Activated gamma-delta T cell treated with anti-CD3 and anti-CD28 coated beads, Interleukin-2, amount 50 U/mL, for 16 hours (primary cell): ENCODE data around the gene CAND2.

Source experiments
- DNase-seq: peaks from one replicate; pipeline ENCODE4 v3.0.0-alpha.2; 2020; ENCODE audit warnings: low read depth

CAND2 gene

DNA sequence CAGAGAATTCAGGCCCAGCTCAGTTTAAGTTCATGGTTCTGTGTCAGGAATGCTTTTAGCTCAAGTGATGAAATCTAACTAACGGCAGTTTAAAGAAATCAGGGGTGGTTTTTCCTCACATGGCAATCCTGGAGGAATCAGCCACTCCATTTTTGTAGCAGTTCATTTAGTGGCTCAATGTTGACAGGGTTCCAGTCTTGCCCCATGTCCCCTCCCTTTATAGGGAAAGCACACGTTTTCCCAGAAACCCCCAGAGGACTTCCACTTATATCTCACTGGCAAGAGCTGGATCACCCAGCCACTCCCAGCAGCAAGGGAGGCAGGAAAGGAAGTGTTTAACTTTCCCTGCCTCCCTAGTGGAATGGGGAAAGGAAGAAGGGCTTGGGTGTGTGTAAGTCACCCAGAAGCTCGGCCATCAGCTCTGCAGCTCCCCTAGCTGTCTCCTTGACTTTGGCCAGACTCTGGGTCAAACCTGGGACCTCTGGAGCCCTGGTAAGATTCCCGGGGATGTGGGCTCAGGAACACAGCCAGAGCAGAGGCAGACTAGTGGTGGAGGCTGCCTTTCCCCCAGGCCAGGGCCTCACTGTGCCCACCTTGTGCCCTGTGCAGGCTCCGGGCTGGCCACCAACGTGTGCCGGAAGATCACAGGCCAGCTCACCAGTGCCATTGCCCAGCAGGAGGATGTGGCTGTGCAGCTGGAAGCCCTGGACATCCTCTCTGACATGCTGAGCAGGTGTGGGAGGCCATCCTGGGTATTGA is 11.3 kb downstream of the CAND2 start:
- DNase-seq: no peak

- no peak for DNase-seq
Measured at GRCh38 chr3:12808587-12808986, 12.1 kb downstream of the CAND2 start.

DNA sequence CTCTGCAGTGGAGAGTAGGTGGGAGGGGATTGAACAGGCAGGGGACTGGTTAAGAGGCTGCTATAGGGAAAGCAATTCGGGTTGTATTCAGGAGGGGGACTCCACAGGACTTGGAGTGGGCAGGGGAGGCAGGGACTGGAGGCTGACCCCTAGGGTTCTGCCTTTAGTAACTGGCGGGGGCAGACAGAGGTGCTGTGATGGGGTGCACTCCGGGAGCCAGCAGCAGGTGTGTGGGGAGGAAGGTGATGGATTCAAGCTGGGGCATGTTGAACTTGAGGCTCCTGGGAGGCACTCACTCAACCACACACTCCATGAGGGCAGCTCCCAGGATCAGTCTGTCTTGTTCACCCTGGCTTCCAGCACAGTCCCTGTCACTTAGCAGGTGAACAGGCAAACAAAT is 12.5 kb downstream of the CAND2 start:
- no peak for DNase-seq

GRCh38 chr3:12809435-12809834 is 13.0 kb downstream of the CAND2 start:
- no peak for DNase-seq

DNA sequence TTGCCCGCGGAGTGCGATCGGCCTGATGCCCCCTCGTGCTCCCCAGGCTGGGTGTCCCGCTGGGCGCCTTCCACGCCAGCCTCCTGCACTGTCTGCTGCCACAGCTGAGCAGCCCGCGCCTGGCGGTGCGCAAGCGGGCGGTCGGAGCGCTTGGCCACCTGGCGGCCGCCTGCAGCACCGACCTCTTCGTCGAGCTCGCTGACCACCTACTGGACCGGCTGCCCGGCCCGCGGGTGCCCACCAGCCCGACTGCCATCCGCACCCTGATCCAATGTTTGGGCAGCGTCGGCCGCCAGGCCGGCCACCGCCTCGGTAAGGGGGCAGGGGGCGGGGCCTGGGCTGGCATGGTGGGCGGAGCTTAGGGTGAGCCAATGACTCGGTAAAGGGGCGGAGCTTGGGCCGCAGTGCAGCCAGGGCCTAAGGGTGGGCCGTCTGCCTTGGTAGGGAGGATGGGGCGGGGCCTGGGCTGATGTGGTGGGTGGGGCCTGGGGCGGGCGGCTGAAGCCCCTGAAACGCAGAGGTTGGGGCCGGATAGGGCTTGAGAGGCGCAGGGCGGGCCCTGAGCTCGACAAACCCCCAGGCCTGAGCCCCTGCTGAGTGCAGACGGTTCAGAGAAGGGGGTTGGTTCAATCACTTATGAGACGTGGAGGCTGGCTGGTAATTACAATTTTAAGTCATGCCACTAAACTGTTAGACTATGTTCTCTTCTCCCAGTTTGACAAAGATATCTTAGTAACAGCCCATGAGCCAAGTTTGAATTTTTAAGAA is 13.7 kb downstream of the CAND2 start:
- peak; percentile 94 for DNase-seq

GRCh38 chr3:12810961-12811360 is 14.5 kb downstream of the CAND2 start:
- DNase-seq: no peak

- no peak for DNase-seq
Measured at GRCh38 chr3:12812812-12813211, 16.3 kb downstream of the CAND2 start.

- no peak for DNase-seq
Measured at GRCh38 chr3:12813967-12814366, 17.5 kb downstream of the CAND2 start.

- no peak for DNase-seq
Measured at GRCh38 chr3:12815078-12815477, 18.6 kb downstream of the CAND2 start.

GRCh38 chr3:12815719-12816118 is 19.2 kb downstream of the CAND2 start:
- no peak for DNase-seq

GRCh38 chr3:12816521-12817342 is 20.3 kb downstream of the CAND2 start:
- no peak for DNase-seq

DNA sequence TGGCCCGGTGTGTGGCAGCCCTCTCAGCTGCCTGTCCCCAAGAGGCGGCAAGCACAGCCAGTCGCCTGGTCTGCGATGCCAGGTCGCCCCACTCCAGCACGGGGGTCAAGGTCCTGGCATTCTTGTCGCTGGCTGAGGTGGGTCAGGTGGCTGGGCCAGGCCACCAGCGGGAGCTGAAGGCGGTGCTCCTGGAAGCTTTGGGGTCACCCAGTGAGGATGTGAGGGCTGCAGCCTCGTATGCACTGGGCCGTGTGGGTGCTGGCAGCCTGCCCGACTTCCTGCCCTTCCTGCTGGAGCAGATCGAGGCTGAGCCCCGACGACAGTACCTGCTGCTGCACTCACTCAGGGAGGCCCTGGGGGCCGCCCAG is 20.8 kb downstream of the CAND2 start:
- no peak for DNase-seq

DNA sequence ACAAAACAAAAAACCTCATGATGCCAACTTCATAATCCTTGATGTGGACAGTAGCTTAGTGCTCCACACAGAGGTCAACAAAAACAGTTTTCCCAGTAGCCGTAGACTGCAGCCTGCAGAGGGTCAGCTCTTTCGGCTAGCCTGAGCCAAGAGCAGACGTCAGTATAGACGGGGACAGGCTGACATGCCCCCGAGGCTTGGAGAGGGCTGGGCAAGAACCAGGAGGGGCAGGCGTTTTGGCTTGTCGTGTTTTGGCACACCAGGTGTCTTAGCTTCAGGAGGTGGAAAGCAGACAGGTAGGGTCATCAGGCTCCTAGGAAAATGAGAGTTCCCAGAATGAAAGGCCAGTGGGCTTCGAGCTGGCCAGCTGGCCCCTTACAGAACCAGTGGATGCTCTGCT is 21.8 kb downstream of the CAND2 start:
- no peak for DNase-seq

- no peak for DNase-seq
Measured at GRCh38 chr3:12818773-12819172, 22.3 kb downstream of the CAND2 start.

DNA sequence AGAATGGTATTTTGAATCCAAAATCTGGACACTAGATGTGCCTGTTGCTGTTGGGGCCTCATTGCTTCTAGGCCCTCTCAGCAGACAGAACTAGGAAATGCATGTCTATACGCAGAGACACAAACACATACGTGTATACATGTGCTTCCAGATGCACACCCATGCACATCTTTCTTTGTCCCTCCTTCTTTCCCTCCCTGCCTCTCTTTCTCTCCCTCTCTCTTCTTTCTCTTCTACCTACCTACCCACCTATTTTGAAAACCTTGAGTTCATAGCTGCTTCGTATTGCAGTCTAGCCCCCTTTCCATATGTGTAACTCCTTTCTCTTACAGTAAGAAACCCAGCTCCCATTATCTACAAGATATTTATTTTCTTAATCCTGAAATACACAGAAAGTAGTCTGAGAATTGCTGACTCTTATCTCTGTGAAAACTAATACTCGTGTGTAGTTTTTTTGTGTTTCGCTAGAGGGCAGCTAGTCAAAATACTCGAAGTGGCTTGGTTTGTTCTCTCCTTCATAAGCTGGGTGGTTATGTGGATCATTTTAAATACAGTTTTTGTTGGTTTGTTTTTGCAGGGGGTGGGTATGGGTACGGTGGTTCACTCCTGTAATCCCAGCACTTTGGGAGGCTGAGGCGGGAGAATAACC is 26.4 kb downstream of the CAND2 start:
- DNase-seq: no peak

DNA sequence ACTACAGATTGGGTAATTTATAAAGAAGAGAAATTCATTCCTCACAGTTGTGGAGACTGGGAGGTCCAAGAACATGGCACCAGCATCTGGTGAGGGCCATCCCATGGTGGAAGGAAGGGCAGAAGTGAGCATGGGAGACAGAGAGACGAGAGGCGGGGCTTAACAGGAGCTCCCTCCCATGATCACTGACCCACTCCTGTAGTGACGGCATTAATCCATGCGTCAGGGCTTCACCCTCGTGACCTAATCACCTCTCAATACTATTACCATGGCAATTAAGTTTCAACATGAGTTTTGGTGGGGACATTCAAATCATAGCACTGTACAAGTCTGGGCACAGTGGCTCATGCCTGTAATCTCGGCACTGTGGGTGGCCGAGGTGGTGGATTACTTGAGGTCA is 27.8 kb downstream of the CAND2 start:
- no peak for DNase-seq

GRCh38 chr3:12825156-12825555 is 28.7 kb downstream of the CAND2 start:
- DNase-seq: no peak

DNA sequence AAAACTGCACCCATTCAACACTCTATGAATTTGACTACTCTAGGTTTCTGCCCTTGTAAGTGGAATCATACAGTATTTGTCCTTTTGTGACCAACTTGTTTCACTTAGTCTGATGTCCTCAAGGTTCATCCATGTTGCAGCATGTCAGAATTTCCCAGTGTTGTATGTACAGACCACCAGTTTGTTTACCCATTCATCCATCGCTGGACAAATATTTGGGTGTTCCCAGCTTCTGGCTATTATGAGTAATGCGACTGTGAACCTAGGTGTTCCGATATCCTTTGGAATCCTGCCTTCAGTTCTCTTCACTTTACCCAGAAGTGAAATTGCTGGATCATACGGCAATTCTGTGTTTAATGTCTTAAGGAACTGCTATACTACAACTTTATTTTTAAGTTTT is 32.3 kb downstream of the CAND2 start:
- no peak for DNase-seq

- DNase-seq: no peak
Measured at GRCh38 chr3:12829404-12829803, 32.9 kb downstream of the CAND2 start.

DNA sequence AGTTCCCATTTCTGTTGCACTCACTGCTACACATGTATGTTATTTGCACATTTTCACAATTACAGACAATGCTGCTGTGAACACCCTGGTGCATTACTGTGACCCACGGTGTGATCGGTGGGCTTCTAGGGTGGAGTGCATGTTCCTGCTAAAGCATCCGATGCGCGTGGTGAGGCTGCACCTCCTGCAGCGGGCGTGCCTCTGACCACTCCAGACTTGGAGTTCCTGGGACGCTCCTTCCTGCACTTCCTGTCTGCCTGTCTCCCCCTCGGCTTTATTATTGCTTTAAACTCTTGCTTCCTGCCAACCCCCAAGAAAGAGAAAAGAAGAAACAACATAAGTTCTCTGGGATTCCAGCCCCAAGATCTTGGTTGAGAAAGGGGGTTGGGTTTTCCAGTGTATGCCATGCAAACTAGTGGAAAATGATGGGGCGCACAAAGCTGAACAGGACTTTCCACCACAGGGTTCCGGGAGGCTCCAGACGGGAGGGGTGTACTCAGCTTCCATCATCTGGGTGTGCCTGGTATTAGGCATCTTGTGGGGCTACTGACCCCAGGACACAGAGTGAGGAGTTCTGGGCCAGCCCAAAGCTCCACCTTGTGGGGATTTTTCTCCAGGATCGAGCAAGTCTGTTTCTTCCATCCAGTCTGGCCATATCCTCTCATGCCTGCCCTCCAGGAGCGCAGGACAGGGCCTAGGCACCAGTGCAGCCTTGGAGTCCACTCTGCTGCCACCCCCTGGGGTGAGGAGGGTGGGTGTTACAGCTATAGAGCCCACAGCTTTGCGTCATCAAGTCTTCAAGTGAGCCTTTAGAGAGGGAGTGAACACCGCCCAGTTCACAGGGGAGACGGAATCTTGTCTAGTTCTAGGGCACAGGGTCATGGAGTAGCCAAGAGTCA is 33.7 kb downstream of the CAND2 start:
- DNase-seq: no peak

- DNase-seq: no peak
Measured at GRCh38 chr3:12830785-12831156, 34.3 kb downstream of the CAND2 start.
